Measurements from ENCODE around the gene DDX25. TPM values are rescaled to one million over a fixed set of nuclear protein-coding genes. Genes with fewer than 3 reads are reported as not detected.
"Not testable (repeated sequence)": the region's sequence is repeated elsewhere in the genome, so short reads cannot be mapped to it uniquely, and the experiment has no call there.

The DDX25 gene
- total RNA-seq, 1 donor = not detected

GRCh38 chr11:125904678-125905077 is 370 bp downstream of the DDX25 start:
- Histone ChIP-seq H3K4me3 (ENCODE audit: insufficient read depth, low read length) (no peak overlapping the region), H3K4me1 (ENCODE audit: insufficient read depth, low read length) (peaks cover 11% of the 10 kb centered on the region), H2AFZ (ENCODE audit: low read length) (no peak overlapping the region), H3K9me3 (ENCODE audit: low read depth, low read length) (no peaks in the 10 kb centered on the region), H3K36me3 (ENCODE audit: insufficient read depth, low read length) (peaks cover 8% of the 10 kb centered on the region), H4K20me1 (ENCODE audit: insufficient read depth, low read length) (no peaks in the 10 kb centered on the region), H3K4me2 (ENCODE audit: insufficient read depth, low read length) (no peak overlapping the region), H3K27ac (ENCODE audit: low read depth, low read length) (no peak overlapping the region), H3K27me3 (ENCODE audit: insufficient read depth, low read length) (peaks cover 38% of the 10 kb centered on the region), H3K79me2 (ENCODE audit: insufficient read depth, low read length) (peaks cover 15% of the 10 kb centered on the region)
- TF ChIP-seq CTCF (IDR thresholded peaks at IDR 0.05; ENCODE audit: extremely low read depth, low read depth, low read length) = no peak
- no peak for DNase-seq (ENCODE audit: insufficient read length, low spot score, missing footprints)

GRCh38 chr11:125910226-125910849 is 6.0 kb downstream of the DDX25 start:
- no peaks in the 10 kb centered on the region for H4K20me1 ChIP-seq (ENCODE audit: insufficient read depth, low read length)
- no peak overlapping the region for H2AFZ ChIP-seq (ENCODE audit: low read length)
- no peak overlapping the region for H3K27ac ChIP-seq (ENCODE audit: low read depth, low read length)
- H3K9me3 ChIP-seq (ENCODE audit: low read depth, low read length) = no peaks in the 10 kb centered on the region
- peaks cover 4% of the 10 kb centered on the region for H3K4me1 ChIP-seq (ENCODE audit: insufficient read depth, low read length)
- no peaks in the 10 kb centered on the region for H3K79me2 ChIP-seq (ENCODE audit: insufficient read depth, low read length)
- DNase-seq (ENCODE audit: insufficient read length, low spot score, missing footprints) = no peak
- H3K27me3 ChIP-seq (ENCODE audit: insufficient read depth, low read length) = peaks cover 42% of the 10 kb centered on the region
- TF ChIP-seq CTCF (IDR thresholded peaks at IDR 0.05; ENCODE audit: extremely low read depth, low read depth, low read length) = no peak
- H3K4me2 ChIP-seq (ENCODE audit: insufficient read depth, low read length) = peak overlapping the region; percentile 16
- no peak overlapping the region for H3K4me3 ChIP-seq (ENCODE audit: insufficient read depth, low read length)
- H3K36me3 ChIP-seq (ENCODE audit: insufficient read depth, low read length) = no peaks in the 10 kb centered on the region

- not testable (repeated sequence) for H3K4me1 ChIP-seq (ENCODE audit: insufficient read depth, low read length); H3K36me3 ChIP-seq (ENCODE audit: insufficient read depth, low read length); H4K20me1 ChIP-seq (ENCODE audit: insufficient read depth, low read length); DNase-seq (ENCODE audit: insufficient read length, low spot score, missing footprints); H2AFZ ChIP-seq (ENCODE audit: low read length); H3K27ac ChIP-seq (ENCODE audit: low read depth, low read length); H3K9me3 ChIP-seq (ENCODE audit: low read depth, low read length); H3K4me2 ChIP-seq (ENCODE audit: insufficient read depth, low read length); H3K4me3 ChIP-seq (ENCODE audit: insufficient read depth, low read length); H3K79me2 ChIP-seq (ENCODE audit: insufficient read depth, low read length)
- H3K27me3 ChIP-seq (ENCODE audit: insufficient read depth, low read length) = peaks cover 60% of the 10 kb centered on the region
These were observed 10.3 kb downstream of the DDX25 start for GRCh38 chr11:125914601-125915000.

GRCh38 chr11:125916683-125917347 is 12.5 kb downstream of the DDX25 start:
- Histone ChIP-seq H3K79me2 (ENCODE audit: insufficient read depth, low read length) (no peaks in the 10 kb centered on the region), H3K36me3 (ENCODE audit: insufficient read depth, low read length) (no peaks in the 10 kb centered on the region), H4K20me1 (ENCODE audit: insufficient read depth, low read length) (no peaks in the 10 kb centered on the region), H3K4me2 (ENCODE audit: insufficient read depth, low read length) (no peak overlapping the region), H3K9me3 (ENCODE audit: low read depth, low read length) (no peaks in the 10 kb centered on the region), H3K4me3 (ENCODE audit: insufficient read depth, low read length) (no peak overlapping the region), H3K27ac (ENCODE audit: low read depth, low read length) (no peak overlapping the region), H2AFZ (ENCODE audit: low read length) (no peak overlapping the region), H3K27me3 (ENCODE audit: insufficient read depth, low read length) (peaks cover 53% of the 10 kb centered on the region), H3K4me1 (ENCODE audit: insufficient read depth, low read length) (no peaks in the 10 kb centered on the region)
- DNase-seq (ENCODE audit: insufficient read length, low spot score, missing footprints) = no peak
- no peak for TF ChIP-seq CTCF (IDR thresholded peaks at IDR 0.05; ENCODE audit: extremely low read depth, low read depth, low read length)

Measured in osteoblast (primary cell).